ENCODE data around the gene RALGPS2. TPM values are rescaled to one million over a fixed set of nuclear protein-coding genes. Genes with fewer than 3 reads are reported as not detected.

RALGPS2 gene
- total and polyA plus RNA-seq, 2 of the 13 experiments (the other 11 are each of a cell fraction or from before 2014, with no cell fraction given) = 15.6 to 36.0 TPM

GRCh38 chr1:178682429-178682828 is 42.6 kb upstream of the RALGPS2 start (continued):
- TF ChIP-seq ZNF576 (CRISPR knock-in tag; IDR thresholded peaks at IDR 0.05) = no peak
- TF ChIP-seq ZNF326 (CRISPR knock-in tag; IDR thresholded peaks at IDR 0.05; ENCODE audit: borderline replicate concordance) = no peak
- no peak for TF ChIP-seq ZNF713 (CRISPR knock-in tag; IDR thresholded peaks at IDR 0.05)
- TF ChIP-seq MYC (CRISPR knock-in tag; IDR thresholded peaks at IDR 0.05; ENCODE audit: borderline replicate concordance) = no peak
- TF ChIP-seq SMYD3 (CRISPR knock-in tag; IDR thresholded peaks at IDR 0.05) = no peak
- no peak for TF ChIP-seq LRRFIP1 (CRISPR knock-in tag; conservative IDR thresholded peaks at IDR 0.05)
- TF ChIP-seq NR2F6 (IDR thresholded peaks at IDR 0.05) = peak; percentile 98
- TF ChIP-seq NR2F6 (CRISPR knock-in tag; IDR thresholded peaks at IDR 0.05) = peak; percentile 97
- TF ChIP-seq PCBP2 (optimal IDR thresholded peaks at IDR 0.05; ENCODE audit: low read depth, low read length, poor library complexity, severe bottlenecking) = no peak
- TF ChIP-seq ZNF337 (CRISPR knock-in tag; IDR thresholded peaks at IDR 0.05; ENCODE audit: borderline replicate concordance, low read depth) = no peak
- TF ChIP-seq ZNF687 (CRISPR knock-in tag; IDR thresholded peaks at IDR 0.05) = no peak
- TF ChIP-seq ZNF260 (CRISPR knock-in tag; IDR thresholded peaks at IDR 0.05; ENCODE audit: borderline replicate concordance, low read depth) = no peak
- TF ChIP-seq MED8 (CRISPR knock-in tag; IDR thresholded peaks at IDR 0.05; ENCODE audit: insufficient replicate concordance) = no peak
- TF ChIP-seq, protein P1, sequence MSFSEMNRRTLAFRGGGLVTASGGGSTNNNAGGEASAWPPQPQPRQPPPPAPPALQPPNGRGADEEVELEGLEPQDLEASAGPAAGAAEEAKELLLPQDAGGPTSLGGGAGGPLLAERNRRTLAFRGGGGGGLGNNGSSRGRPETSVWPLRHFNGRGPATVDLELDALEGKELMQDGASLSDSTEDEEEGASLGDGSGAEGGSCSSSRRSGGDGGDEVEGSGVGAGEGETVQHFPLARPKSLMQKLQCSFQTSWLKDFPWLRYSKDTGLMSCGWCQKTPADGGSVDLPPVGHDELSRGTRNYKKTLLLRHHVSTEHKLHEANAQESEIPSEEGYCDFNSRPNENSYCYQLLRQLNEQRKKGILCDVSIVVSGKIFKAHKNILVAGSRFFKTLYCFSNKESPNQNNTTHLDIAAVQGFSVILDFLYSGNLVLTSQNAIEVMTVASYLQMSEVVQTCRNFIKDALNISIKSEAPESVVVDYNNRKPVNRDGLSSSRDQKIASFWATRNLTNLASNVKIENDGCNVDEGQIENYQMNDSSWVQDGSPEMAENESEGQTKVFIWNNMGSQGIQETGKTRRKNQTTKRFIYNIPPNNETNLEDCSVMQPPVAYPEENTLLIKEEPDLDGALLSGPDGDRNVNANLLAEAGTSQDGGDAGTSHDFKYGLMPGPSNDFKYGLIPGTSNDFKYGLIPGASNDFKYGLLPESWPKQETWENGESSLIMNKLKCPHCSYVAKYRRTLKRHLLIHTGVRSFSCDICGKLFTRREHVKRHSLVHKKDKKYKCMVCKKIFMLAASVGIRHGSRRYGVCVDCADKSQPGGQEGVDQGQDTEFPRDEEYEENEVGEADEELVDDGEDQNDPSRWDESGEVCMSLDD (CRISPR knock-in tag; IDR thresholded peaks at IDR 0.05; ENCODE audit: borderline replicate concordance) = no peak
- peak; percentile 86 for TF ChIP-seq MIER3 (CRISPR knock-in tag; IDR thresholded peaks at IDR 0.05; ENCODE audit: borderline replicate concordance)
- no peak for TF ChIP-seq TGIF2 (CRISPR knock-in tag; IDR thresholded peaks at IDR 0.05)
- no peak for TF ChIP-seq ZNF841 (CRISPR knock-in tag; IDR thresholded peaks at IDR 0.05; ENCODE audit: borderline replicate concordance)
- TF ChIP-seq SRF (IDR thresholded peaks at IDR 0.05; ENCODE audit: low read depth, low read length) = no peak
- no peak for TF ChIP-seq ZNF7 (CRISPR knock-in tag; IDR thresholded peaks at IDR 0.05)
- no peak for TF ChIP-seq ZNF790 (CRISPR knock-in tag; IDR thresholded peaks at IDR 0.05; ENCODE audit: borderline replicate concordance)

Measured in HepG2 (cell line).